HG03354 (cell line): ENCODE results near the gene ANKRD7.

Source experiments
- ATAC-seq: cut with Tn5 transposase; IDR thresholded peaks from one replicate; pipeline ENCODE4 v1.9.1; 2021; ENCODE audit warnings: mild to moderate bottlenecking; ENCODE audit not compliant: unreplicated experiment, poor library complexity, severe bottlenecking

Gene ANKRD7, protein sequence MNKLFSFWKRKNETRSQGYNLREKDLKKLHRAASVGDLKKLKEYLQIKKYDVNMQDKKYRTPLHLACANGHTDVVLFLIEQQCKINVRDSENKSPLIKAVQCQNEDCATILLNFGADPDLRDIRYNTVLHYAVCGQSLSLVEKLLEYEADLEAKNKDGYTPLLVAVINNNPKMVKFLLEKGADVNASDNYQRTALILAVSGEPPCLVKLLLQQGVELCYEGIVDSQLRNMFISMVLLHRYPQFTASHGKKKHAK

GRCh38 chr7:118224521-118224920 is at the start of gene ANKRD7:
ANKRD7 (plus strand) TSS chr7:118224704; CDS start chr7:118224831, 127 bp downstream.
- no peak for ATAC-seq

- ATAC-seq = no peak
These were observed 48.8 kb upstream of the ANKRD7 start for GRCh38 chr7:118175740-118176139.

DNA sequence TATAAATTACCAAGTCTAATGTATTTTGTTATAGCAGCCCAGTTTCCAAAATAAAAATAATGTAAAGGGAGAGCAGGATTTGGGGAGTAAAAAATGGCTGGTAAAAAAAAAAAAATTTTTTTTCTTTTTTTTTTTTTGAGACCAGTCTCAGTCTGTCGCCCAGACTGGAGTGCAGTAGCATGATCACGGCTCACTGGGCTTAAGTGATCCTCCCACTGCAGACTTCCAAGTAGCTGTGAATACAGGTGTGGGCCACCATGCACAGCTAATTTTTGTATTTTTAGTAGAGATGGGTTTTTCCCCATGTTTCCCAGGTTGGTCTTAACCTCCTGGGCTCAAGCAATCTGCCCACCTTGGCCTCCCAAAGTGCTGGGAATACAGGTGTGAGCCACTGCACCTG is 45.3 kb upstream of the ANKRD7 start:
- no peak for ATAC-seq

DNA sequence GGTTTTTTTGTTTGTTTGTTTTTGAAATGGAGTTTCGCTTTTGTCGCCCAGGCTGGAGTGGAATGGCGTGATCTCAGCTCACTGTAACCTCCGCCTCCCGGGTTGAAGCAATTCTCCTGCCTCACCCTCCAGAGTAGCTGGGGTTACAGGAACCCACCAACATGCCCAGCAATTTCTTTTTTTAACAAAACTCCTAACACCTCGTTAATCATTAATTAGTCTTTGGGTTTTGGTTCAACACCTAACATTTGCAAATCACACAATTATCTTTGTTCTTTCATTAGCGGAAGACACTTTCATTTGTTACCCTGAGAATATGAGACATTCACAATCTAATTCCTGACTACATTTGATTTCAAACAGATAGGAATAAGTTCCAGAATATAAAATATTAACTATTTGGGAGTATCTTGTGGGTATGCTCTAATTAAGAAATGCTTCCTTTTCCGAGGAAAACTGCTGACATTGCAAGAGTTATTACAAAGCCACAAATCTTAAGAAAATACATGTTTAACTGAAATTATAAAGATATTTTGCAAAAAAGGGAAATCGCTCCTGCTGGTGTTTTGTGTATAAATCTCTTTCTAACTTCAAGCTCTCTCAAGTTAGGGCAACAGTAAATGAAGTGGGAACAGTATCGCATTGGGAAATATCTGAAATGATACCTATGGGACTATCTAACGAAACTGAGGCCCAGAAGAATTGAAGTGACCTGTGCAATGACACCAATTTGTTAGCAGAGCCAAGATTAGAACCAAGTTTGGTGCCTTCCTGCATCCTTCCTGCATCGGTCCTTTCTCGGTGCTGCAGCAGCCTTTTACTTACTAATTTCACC is 41.7 kb upstream of the ANKRD7 start:
- ATAC-seq = peak; percentile 8

DNA sequence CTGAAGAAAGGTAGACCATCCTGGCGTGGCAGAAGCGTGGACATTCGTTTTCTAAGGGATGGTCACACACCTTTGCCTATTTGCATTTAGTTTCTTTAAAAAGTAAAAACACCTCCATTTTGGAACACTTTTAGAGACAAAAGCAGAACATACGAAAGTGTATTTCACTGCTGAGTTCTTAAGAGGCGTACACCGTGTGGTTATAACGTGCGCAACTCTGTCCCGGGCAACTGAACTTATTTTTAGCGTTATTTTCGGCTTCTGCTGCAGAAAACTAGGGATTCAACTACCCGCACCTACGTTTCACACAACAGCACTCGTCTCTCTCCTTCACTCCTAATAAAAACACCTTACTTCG is 41.1 kb upstream of the ANKRD7 start:
- peak; percentile 9 for ATAC-seq

- peak; percentile 98 for ATAC-seq
These were observed 40.5 kb upstream of the ANKRD7 start, which contains the start of gene LSM8 for GRCh38 chr7:118183786-118184564. LSM8 (plus strand) TSS chr7:118184164; CDS start chr7:118184224, 60 bp downstream.

- no peak for ATAC-seq
These were observed 40.0 kb upstream of the ANKRD7 start for GRCh38 chr7:118184565-118184940.

- ATAC-seq = no peak
These were observed 39.2 kb upstream of the ANKRD7 start for GRCh38 chr7:118185163-118185860.

DNA sequence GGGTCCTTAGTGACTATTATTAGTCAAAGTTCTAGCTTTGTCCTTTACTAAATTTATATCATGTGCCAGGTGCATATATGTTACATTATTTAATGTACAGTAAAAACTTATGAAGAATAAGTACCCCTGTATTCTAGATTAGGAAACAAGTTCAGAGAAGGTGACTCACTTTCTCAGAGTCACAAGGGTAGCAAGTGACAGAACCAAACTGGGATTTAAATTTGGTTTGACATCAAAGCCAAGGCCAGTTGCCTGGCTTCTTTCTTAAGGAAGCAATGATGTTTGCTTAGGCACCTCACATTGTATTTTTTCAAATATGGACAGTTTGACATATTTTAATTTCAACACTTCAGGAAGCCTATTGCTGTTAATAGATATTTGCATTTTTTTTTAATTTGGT is 38.0 kb upstream of the ANKRD7 start:
- no peak for ATAC-seq

DNA sequence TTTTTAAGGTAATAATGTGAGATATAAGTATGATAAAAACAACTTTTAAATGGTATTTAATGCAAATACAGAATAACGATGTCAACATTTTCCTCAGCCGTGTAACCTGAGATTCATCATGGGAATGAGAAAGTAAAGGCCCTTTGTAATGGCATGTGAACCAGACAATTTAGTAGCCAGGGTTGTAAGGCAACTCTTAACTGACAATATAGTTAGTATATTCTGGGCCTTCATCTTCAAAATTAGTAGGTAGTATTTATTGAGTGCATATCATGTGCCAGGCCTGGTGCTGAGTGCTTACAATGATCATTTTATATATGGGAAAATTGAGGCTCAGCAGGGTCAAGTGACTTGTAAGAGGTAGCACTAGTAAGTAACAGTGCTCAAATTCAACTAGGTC is 29.9 kb upstream of the ANKRD7 start:
- ATAC-seq = no peak

- ATAC-seq = peak; percentile 88
These were observed 28.5 kb upstream of the ANKRD7 start for GRCh38 chr7:118195837-118196474.

DNA sequence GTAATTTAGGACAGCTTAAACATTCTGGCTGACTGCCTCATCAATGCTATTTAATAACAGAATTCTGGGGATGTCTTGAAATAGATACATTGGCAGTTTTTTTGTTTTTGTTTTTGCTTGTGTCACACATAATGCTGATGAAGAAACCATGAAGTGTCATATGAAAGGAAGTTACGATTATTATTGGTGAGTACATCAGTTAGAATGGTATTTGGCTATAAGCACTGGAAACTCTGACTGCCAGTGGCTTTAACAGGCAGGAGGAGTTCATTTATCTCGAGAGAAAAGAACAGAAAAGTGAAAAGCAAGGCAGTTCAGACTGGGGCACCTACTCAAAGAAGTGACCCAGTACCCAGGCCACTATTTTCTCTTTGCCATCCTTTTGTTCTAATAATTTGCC is 22.4 kb upstream of the ANKRD7 start:
- no peak for ATAC-seq

GRCh38 chr7:118214051-118214832 is 10.3 kb upstream of the ANKRD7 start:
- ATAC-seq = peak; percentile 96

DNA sequence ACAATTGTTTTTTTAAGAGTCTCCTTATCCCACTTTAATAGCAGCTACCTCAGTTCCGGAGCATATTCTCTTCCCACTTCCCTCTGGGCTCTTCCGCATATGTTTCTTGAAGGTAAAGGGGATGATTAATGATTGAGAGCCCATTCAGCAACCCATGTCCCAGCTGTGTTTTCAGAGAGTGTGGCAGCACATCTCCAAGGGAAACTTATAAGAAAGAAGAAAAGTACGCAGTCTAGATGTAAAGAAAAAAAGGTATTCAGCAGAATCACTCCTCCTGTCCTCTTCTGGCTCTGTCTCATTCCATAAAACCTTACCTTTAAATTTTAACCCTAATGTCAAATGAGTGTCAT is 9.7 kb upstream of the ANKRD7 start:
- ATAC-seq = peak; percentile 28

DNA sequence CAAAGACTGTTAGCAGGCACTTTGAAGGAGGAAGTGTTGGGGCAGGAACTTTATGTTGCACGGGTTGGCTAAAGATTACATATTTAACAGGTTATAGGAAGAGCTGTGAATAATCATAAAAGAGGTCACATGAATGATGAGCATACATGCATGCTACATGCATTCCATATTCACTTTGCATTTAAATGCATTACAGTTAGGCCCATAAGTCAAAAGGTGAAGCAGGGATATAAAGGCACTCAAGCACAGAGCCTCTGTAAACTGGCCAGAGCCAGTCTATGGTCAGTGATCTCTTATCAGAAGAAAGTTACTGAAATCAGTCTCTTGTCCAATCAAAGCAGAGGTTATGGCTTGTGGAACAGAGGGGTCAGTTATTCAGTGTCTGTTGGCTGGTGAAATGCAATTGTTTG is 7.3 kb upstream of the ANKRD7 start:
- ATAC-seq = no peak

DNA sequence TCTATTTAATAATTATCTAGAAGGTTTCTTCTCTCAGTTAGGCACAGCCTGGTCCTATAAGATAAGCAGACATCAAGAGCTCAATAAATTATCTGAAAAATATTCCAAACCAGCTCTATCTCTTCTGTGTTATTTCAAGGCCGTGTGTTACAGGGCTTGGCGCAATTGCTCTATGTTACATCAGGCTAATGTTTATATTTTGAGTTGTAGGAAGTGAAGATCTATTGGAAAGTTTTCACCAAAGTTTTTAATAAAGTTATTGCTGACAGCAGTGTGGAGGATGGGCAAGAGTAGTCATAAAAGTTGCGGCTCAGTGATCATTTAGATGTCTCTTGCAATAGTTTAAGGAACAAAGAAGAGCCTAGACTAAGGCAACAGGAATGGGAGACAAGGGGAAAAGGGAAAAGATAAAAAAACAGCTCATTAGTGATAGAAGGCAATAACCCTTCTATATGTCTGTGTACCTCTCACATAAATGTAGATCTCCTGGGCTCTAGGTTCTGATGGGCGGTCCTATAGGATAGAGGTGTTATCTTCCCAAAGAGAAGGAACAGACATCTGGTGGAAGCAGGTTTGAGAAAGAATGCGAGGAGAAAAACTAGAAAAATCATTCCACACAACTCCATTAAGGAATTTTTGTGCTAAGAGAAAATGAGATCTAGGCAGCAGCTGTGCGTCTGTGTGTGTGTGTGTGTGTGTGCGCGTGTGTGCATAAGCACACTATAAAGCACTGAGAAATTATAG is 5.9 kb upstream of the ANKRD7 start:
- ATAC-seq = no peak

DNA sequence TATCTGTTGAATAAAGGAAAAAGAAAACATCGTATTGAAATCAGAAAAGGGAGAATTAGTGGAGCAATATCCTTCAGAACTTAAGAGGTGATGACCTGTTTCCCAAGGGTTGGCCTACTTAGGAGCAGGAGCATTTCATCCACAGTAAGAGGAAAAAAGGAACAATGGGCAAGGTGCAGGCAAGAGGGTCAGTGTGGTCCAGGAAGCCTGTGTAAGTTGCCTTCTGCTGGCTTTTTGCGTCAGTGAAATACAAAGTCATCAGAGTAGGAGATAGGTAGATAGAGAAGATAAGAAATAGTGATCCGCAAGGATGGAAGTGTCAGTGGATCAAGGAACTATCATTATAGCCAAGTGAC is 5.4 kb upstream of the ANKRD7 start:
- no peak for ATAC-seq

GRCh38 chr7:118220583-118220982 is 3.9 kb upstream of the ANKRD7 start:
- ATAC-seq = no peak
